GM12878 (cell line): ENCODE measurements around the gene TNK1. TPM values are rescaled to one million over a fixed set of nuclear protein-coding genes. Genes with fewer than 3 reads are reported as not detected.

ENCODE experiments used
- ATAC-seq: fragments of 200-7000 bp; cut with Tn5 transposase; 3 replicates; pipeline ENCODE4 v1.9.1; 2020; ENCODE audit warnings: mild to moderate bottlenecking, moderate library complexity
- BruUV-seq: library from RNA; stranded (reverse); fragments of 400-500 nt; replicated peaks from 2 replicates; lab custom pipeline; 2021; lab: Mats Ljungman, UMichigan
- CTCF ChIA-PET: fragments of 300-600 bp; sonication (Branson Sonifier 250); formaldehyde crosslinking; extraction: SDS; loops from one replicate; lab custom pipeline; 2021; ENCODE audit warnings: inconsistent platforms; lab: Yijun Ruan, JAX
- POLR2A ChIA-PET: fragments of 350-600 bp; formaldehyde crosslinking; extraction: SDS; loops from one replicate; lab custom pipeline; 2021; ENCODE audit warnings: inconsistent platforms; lab: Charles Lee
- RAD21 ChIA-PET: fragments of 300-600 bp; sonication (Branson Sonifier 250); formaldehyde crosslinking; loops from one replicate; lab custom pipeline; 2023; ENCODE audit warnings: antibody characterized with exemption; ENCODE audit not compliant: unreplicated experiment; lab: Charles Lee
- SMC1A ChIA-PET: fragments of 300-600 bp; sonication (Branson Sonifier 250); formaldehyde crosslinking; loops from one replicate; lab custom pipeline; 2023; ENCODE audit not compliant: unreplicated experiment, uncharacterized antibody; lab: Charles Lee
- DNase-seq: peaks from one replicate; pipeline ENCODE4 v3.0.0-alpha.2; 2011; ENCODE audit warnings: low read depth, low spot score
- FAIRE-seq: peaks from 3 replicates; lab custom pipeline; 2011; peaks lifted over from hg19 to GRCh38; lab: Jason Lieb, UNC
- H2AFZ ChIP-seq: 2 replicates; pipeline ENCODE4 v1.6.0; 2011; ENCODE audit warnings: low read depth, low read length, control low read depth; ENCODE audit not compliant: control insufficient read depth
- H3K27ac ChIP-seq: 2 replicates; pipeline ENCODE4 v1.5.1; 2011; ENCODE audit warnings: control low read depth; ENCODE audit not compliant: control insufficient read depth, insufficient read depth
- H3K27me3 ChIP-seq, 2 experiments: replicated peaks in 1 of 2; 2 replicates each; pipeline versions ENCODE4 v1.6.0 to v1.6.1; 2011; ENCODE audit warnings: low read length in 1 of 2; ENCODE audit not compliant: control insufficient read depth in 2 of 2, insufficient read depth in 2 of 2
- H3K36me3 ChIP-seq, 2 experiments: 2 replicates each; pipeline ENCODE4 v1.5.1; 2011; ENCODE audit warnings: low read length in 1 of 2; ENCODE audit not compliant: control insufficient read depth in 2 of 2, insufficient read depth in 2 of 2
- H3K4me1 ChIP-seq: 2 replicates; pipeline ENCODE4 v1.6.1; 2011; ENCODE audit warnings: mild to moderate bottlenecking, low read length, moderate library complexity, mixed read lengths; ENCODE audit not compliant: control insufficient read depth, insufficient read depth
- H3K4me2 ChIP-seq: 2 replicates; pipeline ENCODE4 v1.6.0; 2011; ENCODE audit warnings: control low read depth; ENCODE audit not compliant: control insufficient read depth, insufficient read depth
- H3K4me3 ChIP-seq: fragments of 200-600 bp; sonication (generic); 2 replicates; pipeline ENCODE4 v1.5.1; 2016
- H3K79me2 ChIP-seq: 2 replicates; pipeline ENCODE4 v1.6.0; 2011; ENCODE audit warnings: low read length; ENCODE audit not compliant: control insufficient read depth, insufficient read depth
- H3K9ac ChIP-seq: 2 replicates; pipeline ENCODE4 v1.8.0; 2011; ENCODE audit warnings: low read length, control low read depth, mixed read lengths; ENCODE audit not compliant: control insufficient read depth, insufficient read depth
- H3K9me3 ChIP-seq: replicated peaks from 3 replicates; pipeline ENCODE4 v1.5.1; 2011; ENCODE audit warnings: mild to moderate bottlenecking, low read length; ENCODE audit not compliant: control insufficient read depth, insufficient read depth
- H4K20me1 ChIP-seq: 2 replicates; pipeline ENCODE4 v1.6.0; 2011; ENCODE audit not compliant: control insufficient read depth, insufficient read depth
- MLLT1 ChIP-seq: fragments of 450-650 bp; IDR thresholded peaks from 2 replicates; pipeline ENCODE4 v1.6.1; 2016; ENCODE audit warnings: mild to moderate bottlenecking
- RCOR1 ChIP-seq: conservative IDR thresholded peaks from 2 replicates; pipeline ENCODE4 v1.6.1; 2012; ENCODE audit warnings: low read depth, low read length, improper control_type of control experiment
- RELA ChIP-seq: fragments of 450-650 bp; IDR thresholded peaks from 2 replicates; pipeline ENCODE4 v1.8.0; 2014; ENCODE audit warnings: borderline replicate concordance; ENCODE audit not compliant: partially characterized antibody
- SRF ChIP-seq, 2 experiments: IDR thresholded peaks; 2 replicates each; pipeline ENCODE4 v1.6.1; 2011; ENCODE audit warnings: low read depth in 2 of 2, low read length in 2 of 2, mild to moderate bottlenecking in 1 of 2, moderate library complexity in 1 of 2
- SUZ12 ChIP-seq: fragments of 200-600 bp; sonication (generic); IDR thresholded peaks from one replicate; pipeline ENCODE4 v1.6.1; 2018; ENCODE audit warnings: antibody characterized with exemption, mild to moderate bottlenecking; ENCODE audit not compliant: unreplicated experiment
- TAF1 ChIP-seq: IDR thresholded peaks from 2 replicates; pipeline ENCODE4 v1.6.1; 2011; ENCODE audit warnings: mild to moderate bottlenecking, low read depth, low read length, borderline replicate concordance
- TARDBP ChIP-seq: IDR thresholded peaks from 2 replicates; pipeline ENCODE4 v1.6.1; 2016; ENCODE audit warnings: borderline replicate concordance
- WGBS: methylation state at CpG from one replicate; pipeline ENCODE4 v1.1.6; 2016; ENCODE audit warnings: low lambda C conversion rate; ENCODE audit not compliant: insufficient replicate concordance, insufficient coverage; ENCODE audit errors: missing lambda C conversion rate; 5-methylcytosine and 5-hydroxymethylcytosine counted together
- in situ Hi-C: fragments of 300-500 bp; cut with MboI; formaldehyde crosslinking; loops from 9 replicates; pipeline ENCODE4 v1.14.3; 2018; ENCODE audit warnings: mixed read lengths
- intact Hi-C: fragments of 100-400 bp; cut with micrococcal nuclease; formaldehyde crosslinking; loops from one replicate; pipeline ENCODE4 v1.14.2; 2022; ENCODE audit not compliant: unreplicated experiment
- polyA plus RNA-seq, 11 experiments: library from polyadenylated mRNA; depleted of rRNA in 4 of 11; unstranded in 6 of 11; stranded (reverse) in 5 of 11; fragments of >200 nt; fragmentation: Nextera tagmentation in 4 of 11; fragmentation: Illumina TruSeq in 1 of 11; extraction: Ambion mirVana in 4 of 11; extraction: Trizol in 1 of 11; gene quantifications; 1 replicate in 1 of 11; 2 replicates in 10 of 11; pipeline versions ENCODE4 v1.2.1 to v1.2.3, GENCODE V29; 2011 to 2016; ENCODE audit warnings: inconsistent platforms in 2 of 11, missing spikeins in 2 of 11, low read depth in 1 of 11
- total RNA-seq, 4 experiments: library from RNA; depleted of rRNA in 3 of 4; stranded (reverse); fragments of >200 nt in 3 of 4; fragmentation: Illumina TruSeq in 1 of 4; extraction: Trizol in 1 of 4; gene quantifications; 2 replicates each; pipeline versions ENCODE4 v1.2.1 to v1.2.3, GENCODE V29; 2013 to 2021
- TF ChIP-seq, protein P1 (sequence below): IDR thresholded peaks from 2 replicates; pipeline ENCODE4 v1.6.1; 2011; ENCODE audit warnings: borderline replicate concordance, low read depth, mild to moderate bottlenecking, moderate library complexity, mixed read lengths, low read length; ENCODE audit not compliant: insufficient read depth; ENCODE audit errors: extremely low read length
- TF ChIP-seq, protein P2 (sequence below): fragments of 450-650 bp; conservative IDR thresholded peaks from 2 replicates; pipeline ENCODE4 v1.6.1; 2017; ENCODE audit warnings: mild to moderate bottlenecking, moderate library complexity
- TF ChIP-seq, protein P3 (sequence below): fragments of 450-650 bp; IDR thresholded peaks from 2 replicates; pipeline ENCODE4 v1.6.1; 2017; ENCODE audit warnings: mild to moderate bottlenecking
- TF ChIP-seq, protein P4 (sequence below): fragments of 450-650 bp; formaldehyde crosslinking; IDR thresholded peaks from 2 replicates; pipeline ENCODE4 v1.4.0; 2022; ENCODE audit warnings: mild to moderate bottlenecking, moderate library complexity

TNK1 gene
- total and polyA plus RNA-seq, 10 of the 15 experiments (the other 5 are each of a cell fraction or from before 2014, with no cell fraction given): 0.06 to 2.5 (median 0.70) TPM

DNA sequence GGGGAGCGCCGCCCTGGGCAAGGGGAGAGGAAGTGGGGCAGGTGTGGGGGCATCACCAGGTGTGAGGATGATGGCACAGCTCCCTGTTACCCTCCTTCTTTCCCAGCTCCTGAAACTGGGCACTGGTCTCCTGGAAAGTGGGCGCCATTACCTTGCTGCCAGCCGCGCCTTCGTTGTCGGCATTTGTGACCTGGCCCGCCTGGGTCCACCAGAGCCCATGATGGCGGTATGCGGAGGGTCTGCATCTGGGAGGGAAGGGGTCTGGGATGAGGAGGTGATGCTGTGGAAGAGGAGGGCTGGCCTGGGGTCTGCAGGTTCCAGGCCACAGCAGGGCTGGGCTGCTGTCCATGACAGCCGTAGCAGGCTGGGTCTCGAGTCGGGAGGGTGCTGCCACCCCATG is 39.0 kb upstream of the TNK1 start:
- Histone ChIP-seq H3K4me2 (no peak overlapping the region), H3K4me3 (no peak overlapping the region), H2AFZ (no peak overlapping the region), H3K79me2 (peaks cover 22% of the 10 kb centered on the region), H4K20me1 (no peaks in the 10 kb centered on the region), H3K27ac (no peak overlapping the region), H3K9me3 (no peaks in the 10 kb centered on the region), H3K27me3 (no peaks in the 10 kb centered on the region), H3K9ac (no peak overlapping the region), H3K4me1 (peaks cover 3% of the 10 kb centered on the region; the same call in 1 of the 2 replicates), H3K36me3 (peaks cover 17 to 46% of the 10 kb centered on the region in 2 experiments)
- RAD21 ChIA-PET: no interaction called here
- DNase-seq (no peak), ATAC-seq (no peak), FAIRE-seq (no peak)
- 100% methylated on average over 13 of the region's 13 CpGs for WGBS
- intact Hi-C loops: no loop called here
- no TSS peak for BruUV-seq
- in situ Hi-C loops: no loop called here
- SMC1A ChIA-PET: interaction anchor here (1.0 kb wide), 1 partner anchor 148 kb away, joined by 3 read pairs; no protein-coding TSS in a partner anchor
- POLR2A ChIA-PET: interaction anchor here (1.6 kb wide), 1 partner anchor 11 kb away, joined by 11 read pairs; no protein-coding TSS in a partner anchor
- CTCF ChIA-PET: interaction anchor here (6.7 kb wide), 1 partner anchor 14 kb away, joined by 49 read pairs; the partner anchor contains the start of gene NEURL4
- TF ChIP-seq MLLT1 (no peak), RELA (no peak), TARDBP (no peak), SRF (IDR thresholded peaks at IDR 0.05; ENCODE audit: low read depth in 2 of 2, low read length in 2 of 2) (no peak), RCOR1 (no peak), TAF1 (no peak), SUZ12 (no peak)
- TF ChIP-seq, protein P1, sequence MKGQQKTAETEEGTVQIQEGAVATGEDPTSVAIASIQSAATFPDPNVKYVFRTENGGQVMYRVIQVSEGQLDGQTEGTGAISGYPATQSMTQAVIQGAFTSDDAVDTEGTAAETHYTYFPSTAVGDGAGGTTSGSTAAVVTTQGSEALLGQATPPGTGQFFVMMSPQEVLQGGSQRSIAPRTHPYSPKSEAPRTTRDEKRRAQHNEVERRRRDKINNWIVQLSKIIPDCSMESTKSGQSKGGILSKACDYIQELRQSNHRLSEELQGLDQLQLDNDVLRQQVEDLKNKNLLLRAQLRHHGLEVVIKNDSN: no peak
- TF ChIP-seq, protein P2, sequence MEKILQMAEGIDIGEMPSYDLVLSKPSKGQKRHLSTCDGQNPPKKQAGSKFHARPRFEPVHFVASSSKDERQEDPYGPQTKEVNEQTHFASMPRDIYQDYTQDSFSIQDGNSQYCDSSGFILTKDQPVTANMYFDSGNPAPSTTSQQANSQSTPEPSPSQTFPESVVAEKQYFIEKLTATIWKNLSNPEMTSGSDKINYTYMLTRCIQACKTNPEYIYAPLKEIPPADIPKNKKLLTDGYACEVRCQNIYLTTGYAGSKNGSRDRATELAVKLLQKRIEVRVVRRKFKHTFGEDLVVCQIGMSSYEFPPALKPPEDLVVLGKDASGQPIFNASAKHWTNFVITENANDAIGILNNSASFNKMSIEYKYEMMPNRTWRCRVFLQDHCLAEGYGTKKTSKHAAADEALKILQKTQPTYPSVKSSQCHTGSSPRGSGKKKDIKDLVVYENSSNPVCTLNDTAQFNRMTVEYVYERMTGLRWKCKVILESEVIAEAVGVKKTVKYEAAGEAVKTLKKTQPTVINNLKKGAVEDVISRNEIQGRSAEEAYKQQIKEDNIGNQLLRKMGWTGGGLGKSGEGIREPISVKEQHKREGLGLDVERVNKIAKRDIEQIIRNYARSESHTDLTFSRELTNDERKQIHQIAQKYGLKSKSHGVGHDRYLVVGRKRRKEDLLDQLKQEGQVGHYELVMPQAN: no peak
- TF ChIP-seq, protein P3, sequence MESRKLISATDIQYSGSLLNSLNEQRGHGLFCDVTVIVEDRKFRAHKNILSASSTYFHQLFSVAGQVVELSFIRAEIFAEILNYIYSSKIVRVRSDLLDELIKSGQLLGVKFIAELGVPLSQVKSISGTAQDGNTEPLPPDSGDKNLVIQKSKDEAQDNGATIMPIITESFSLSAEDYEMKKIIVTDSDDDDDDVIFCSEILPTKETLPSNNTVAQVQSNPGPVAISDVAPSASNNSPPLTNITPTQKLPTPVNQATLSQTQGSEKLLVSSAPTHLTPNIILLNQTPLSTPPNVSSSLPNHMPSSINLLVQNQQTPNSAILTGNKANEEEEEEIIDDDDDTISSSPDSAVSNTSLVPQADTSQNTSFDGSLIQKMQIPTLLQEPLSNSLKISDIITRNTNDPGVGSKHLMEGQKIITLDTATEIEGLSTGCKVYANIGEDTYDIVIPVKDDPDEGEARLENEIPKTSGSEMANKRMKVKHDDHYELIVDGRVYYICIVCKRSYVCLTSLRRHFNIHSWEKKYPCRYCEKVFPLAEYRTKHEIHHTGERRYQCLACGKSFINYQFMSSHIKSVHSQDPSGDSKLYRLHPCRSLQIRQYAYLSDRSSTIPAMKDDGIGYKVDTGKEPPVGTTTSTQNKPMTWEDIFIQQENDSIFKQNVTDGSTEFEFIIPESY: no peak
- TF ChIP-seq, protein P4, sequence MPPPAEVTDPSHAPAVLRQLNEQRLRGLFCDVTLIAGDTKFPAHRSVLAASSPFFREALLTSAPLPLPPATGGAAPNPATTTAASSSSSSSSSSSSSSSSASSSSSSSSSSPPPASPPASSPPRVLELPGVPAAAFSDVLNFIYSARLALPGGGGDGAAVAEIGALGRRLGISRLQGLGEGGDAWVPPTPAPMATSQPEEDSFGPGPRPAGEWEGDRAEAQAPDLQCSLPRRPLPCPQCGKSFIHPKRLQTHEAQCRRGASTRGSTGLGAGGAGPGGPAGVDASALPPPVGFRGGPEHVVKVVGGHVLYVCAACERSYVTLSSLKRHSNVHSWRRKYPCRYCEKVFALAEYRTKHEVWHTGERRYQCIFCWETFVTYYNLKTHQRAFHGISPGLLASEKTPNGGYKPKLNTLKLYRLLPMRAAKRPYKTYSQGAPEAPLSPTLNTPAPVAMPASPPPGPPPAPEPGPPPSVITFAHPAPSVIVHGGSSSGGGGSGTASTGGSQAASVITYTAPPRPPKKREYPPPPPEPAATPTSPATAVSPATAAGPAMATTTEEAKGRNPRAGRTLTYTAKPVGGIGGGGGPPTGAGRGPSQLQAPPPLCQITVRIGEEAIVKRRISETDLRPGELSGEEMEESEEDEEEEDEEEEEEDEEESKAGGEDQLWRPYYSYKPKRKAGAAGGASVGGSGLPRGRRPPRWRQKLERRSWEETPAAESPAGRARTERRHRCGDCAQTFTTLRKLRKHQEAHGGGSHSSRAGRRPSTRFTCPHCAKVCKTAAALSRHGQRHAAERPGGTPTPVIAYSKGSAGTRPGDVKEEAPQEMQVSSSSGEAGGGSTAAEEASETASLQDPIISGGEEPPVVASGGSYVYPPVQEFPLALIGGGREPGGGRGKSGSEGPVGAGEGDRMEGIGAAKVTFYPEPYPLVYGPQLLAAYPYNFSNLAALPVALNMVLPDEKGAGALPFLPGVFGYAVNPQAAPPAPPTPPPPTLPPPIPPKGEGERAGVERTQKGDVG: no peak
